Lower leg skin (tissue), 4 donors: ENCODE results near the gene MRPS9. TPM values are rescaled to one million over a fixed set of nuclear protein-coding genes. Genes with fewer than 3 reads are reported as not detected.

Experiments used
- DNase-seq, 2 donors: peaks; one replicate each; pipeline ENCODE4 v3.0.0-alpha.2; 2019; ENCODE audit warnings: low spot score in 2 of 2
- H3K4me3 ChIP-seq: fragments of 200-600 bp; sonication (generic); 2 replicates; pipeline ENCODE4 v1.5.1; 2017; ENCODE audit warnings: mild to moderate bottlenecking, low read depth; ENCODE audit not compliant: poor library complexity, severe bottlenecking
- CTCF ChIP-seq, 3 donors: fragments of 450-650 bp; IDR thresholded peaks; one replicate each; pipeline ENCODE4 v1.5.1; 2016; ENCODE audit warnings: antibody characterized with exemption in 3 of 3, mild to moderate bottlenecking in 3 of 3, moderate library complexity in 2 of 3
- POLR2A ChIP-seq, 2 donors: fragments of 450-650 bp; IDR thresholded peaks; one replicate each; pipeline ENCODE4 v1.6.1; 2016 to 2017; ENCODE audit warnings: antibody characterized with exemption in 2 of 2, mild to moderate bottlenecking in 1 of 2, moderate library complexity in 1 of 2
- WGBS, 2 donors: methylation state at CpG; one replicate each; pipeline ENCODE4 v1.1.5; 2018; 5-methylcytosine and 5-hydroxymethylcytosine counted together
- intact Hi-C: fragments of 100-400 bp; cut with DNase I; formaldehyde crosslinking; loops from one replicate; pipeline ENCODE4 v1.15.0; 2023; ENCODE audit warnings: low total_unique reads
- total RNA-seq, 4 donors: library from RNA; depleted of rRNA; stranded (reverse); fragments of >200 nt; gene quantifications; one replicate each; pipeline ENCODE4 v1.1.0, GENCODE V29; 2016

Gene MRPS9
- total RNA-seq, 4 donors from 2014 or later, result 16.1 to 20.0 (median 17.3) TPM

DNA sequence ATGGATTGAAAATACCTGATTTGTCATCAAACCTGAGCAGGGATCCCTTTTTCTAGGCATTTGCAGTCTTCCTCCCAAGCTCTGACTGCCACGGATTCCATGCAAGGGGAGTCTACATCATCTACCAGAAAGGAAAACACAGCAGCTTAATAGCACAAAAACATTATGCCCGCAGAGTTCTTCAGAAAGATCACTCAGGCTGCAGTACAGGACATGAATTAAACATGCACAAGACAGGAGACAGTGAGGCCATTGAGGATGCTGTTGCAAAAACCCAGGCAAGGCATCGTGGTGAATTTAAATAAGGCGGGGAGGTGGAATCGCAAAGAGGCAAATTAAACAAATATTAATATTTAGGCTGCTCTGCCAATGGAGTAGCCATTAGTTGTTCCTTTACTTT lies 88.5 kb downstream of the MRPS9 start:
- 88 to 90% methylated on average over 5 of the region's 5 CpGs for WGBS, 2 donors
- intact Hi-C loops, result no loop called here
- H3K4me3 ChIP-seq, result no peak overlapping the region
- no peak for TF ChIP-seq POLR2A (IDR thresholded peaks at IDR 0.05)
- TF ChIP-seq CTCF (IDR thresholded peaks at IDR 0.05), result no peak
- DNase-seq, result no peak

DNA sequence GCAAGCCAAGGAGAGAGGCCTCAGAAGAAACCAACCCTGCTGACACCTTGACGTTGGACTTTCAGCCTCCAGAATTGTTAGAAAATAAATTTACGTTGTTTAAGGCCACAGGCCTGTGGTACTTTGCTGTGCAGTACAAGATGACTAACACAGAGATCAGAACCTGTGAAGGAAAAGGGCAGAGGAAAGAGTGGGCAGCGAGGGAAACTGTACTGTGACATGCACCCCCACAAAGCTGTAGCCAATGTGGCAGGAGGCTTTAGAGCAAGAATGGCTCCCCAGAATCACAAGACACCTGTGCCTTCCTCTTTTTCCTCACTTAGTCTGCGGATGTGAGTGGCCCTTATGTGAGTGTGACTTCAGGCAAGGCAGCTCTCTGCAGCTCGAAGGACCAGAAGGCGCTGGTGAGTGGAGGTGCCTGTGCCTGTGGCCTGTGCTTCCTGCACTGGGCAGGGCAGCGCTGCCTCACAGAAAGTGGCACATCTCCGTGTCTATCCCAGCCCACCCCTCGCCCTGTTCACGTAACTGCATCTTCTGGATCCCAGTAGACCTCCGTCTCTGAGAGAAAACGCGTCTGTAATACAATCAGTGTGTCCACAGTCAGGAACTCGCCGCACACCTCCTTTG lies 89.5 kb downstream of the MRPS9 start:
- no peak overlapping the region for H3K4me3 ChIP-seq
- 93 to 95% methylated on average over 15 of the region's 15 CpGs for WGBS, 2 donors
- no peak for DNase-seq
- intact Hi-C loops, result no loop called here
- TF ChIP-seq CTCF (IDR thresholded peaks at IDR 0.05) (no peak), POLR2A (IDR thresholded peaks at IDR 0.05) (no peak)

DNA sequence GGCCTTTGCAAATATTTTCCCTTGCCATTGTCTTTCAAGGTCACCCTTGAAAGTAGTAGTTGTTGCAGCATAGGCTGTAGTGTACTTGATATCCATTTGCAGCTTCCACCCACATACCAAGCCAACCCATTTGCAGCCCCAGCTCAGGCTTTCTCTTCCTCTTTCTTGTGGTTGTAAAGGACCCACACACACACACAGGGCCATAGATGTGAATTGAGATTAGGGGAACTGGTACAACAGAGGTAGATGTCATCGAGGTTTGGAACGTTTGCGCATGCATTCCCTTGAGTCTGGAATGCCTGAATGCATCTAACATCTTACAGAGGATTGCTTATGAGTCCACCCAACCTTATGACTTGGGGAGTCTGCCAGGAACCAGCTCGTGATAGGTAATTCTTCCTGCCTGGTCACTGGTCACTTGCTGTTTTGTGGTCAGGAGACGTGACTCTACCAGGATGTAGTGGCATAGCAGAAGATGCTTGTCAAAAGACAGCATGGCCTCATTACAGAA lies 91.9 kb downstream of the MRPS9 start:
- no peak for DNase-seq
- H3K4me3 ChIP-seq, result no peak overlapping the region
- intact Hi-C loops, result no loop called here
- 74% methylated on average over 5 of the region's 5 CpGs for WGBS, 2 donors
- TF ChIP-seq CTCF (IDR thresholded peaks at IDR 0.05) (no peak), POLR2A (IDR thresholded peaks at IDR 0.05) (no peak)

DNA sequence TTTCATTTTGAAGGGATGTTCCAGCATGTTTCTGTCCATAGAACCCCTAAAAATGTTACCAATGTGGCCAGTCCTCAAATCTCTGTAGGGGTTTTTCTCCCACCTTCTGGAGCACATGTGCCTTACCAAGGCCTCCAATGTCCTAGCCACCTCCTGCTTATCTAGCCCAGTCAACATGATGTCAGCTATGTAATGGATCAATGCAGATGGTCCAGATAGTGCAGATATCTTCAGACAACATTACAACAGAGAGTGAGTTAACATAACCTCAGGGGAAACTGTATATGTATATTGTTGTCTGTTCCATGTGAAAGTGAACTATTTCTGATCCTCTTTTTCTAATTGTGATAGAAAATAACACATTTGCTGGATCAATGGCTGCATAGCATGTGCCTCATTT lies 92.7 kb downstream of the MRPS9 start:
- TF ChIP-seq CTCF (IDR thresholded peaks at IDR 0.05) (no peak), POLR2A (IDR thresholded peaks at IDR 0.05) (no peak)
- H3K4me3 ChIP-seq, result no peak overlapping the region
- intact Hi-C loops, result no loop called here
- no peak for DNase-seq

GRCh38 chr2:105134081-105134480 lies 96.2 kb downstream of the MRPS9 start:
- no peak for DNase-seq
- WGBS, 2 donors, result 56 to 71% methylated on average over 3 of the region's 3 CpGs
- intact Hi-C loops, result no loop called here
- TF ChIP-seq CTCF (IDR thresholded peaks at IDR 0.05), result no peak
- no peak for TF ChIP-seq POLR2A (IDR thresholded peaks at IDR 0.05)
- no peak overlapping the region for H3K4me3 ChIP-seq

DNA sequence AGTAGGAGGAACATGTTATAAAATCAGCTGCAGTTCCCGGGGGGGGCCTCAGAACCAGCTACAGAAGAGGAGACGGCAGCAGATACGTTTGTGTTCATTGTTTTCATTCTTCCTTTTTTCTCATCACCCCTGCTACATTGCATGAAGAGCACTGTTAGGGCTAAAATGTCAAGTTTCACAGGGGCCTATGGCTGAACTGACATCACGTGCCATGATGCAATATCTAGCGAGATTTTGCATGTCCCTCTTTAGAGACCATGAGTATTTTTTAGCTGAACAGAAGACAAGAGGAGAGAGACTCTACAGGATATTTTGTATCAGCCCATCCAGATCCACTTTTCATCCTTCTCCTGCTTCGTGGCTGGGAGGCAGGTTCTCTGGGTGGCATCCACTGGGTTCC lies 97.6 kb downstream of the MRPS9 start:
- WGBS, 2 donors, result 83 to 91% methylated on average over 6 of the region's 6 CpGs
- intact Hi-C loops, result no loop called here
- no peak overlapping the region for H3K4me3 ChIP-seq
- TF ChIP-seq POLR2A (IDR thresholded peaks at IDR 0.05) (no peak), CTCF (IDR thresholded peaks at IDR 0.05) (no peak)
- DNase-seq, result no peak
